ENCODE measurements around the gene SLC25A23. TPM values are rescaled to one million over a fixed set of nuclear protein-coding genes. Genes with fewer than 3 reads are reported as not detected.

SLC25A23 gene
- total and polyA plus RNA-seq, 2 of the 8 experiments (the other 6 are each of a cell fraction or from before 2014, with no cell fraction given), result 18.0 to 48.1 TPM

GRCh38 chr19:6417713-6418561, 41.7 kb downstream of the SLC25A23 start (continued):
- TF ChIP-seq CTCF (IDR thresholded peaks at IDR 0.05; ENCODE audit: control extremely low read depth in 1 of 3, insufficient read depth in 1 of 3, low read depth in 1 of 3, low read length in 3 of 3) (peak; percentile 43 to 69 (median 60)), TAF7 (optimal IDR thresholded peaks at IDR 0.05; ENCODE audit: borderline replicate concordance, low read depth, low read length) (no peak), SAP30 (IDR thresholded peaks at IDR 0.05; ENCODE audit: insufficient read depth, insufficient replicate concordance, low read length) (no peak)
